Fibroblast of skin of scalp (primary cell): ENCODE results near the gene OR6N2.

Experiments used
- DNase-seq: peaks from one replicate; pipeline ENCODE4 v3.0.0-alpha.2; 2013

Gene OR6N2

GRCh38 chr1:158752155-158752712 lies 28.8 kb downstream of the OR6N2 start:
- DNase-seq, result no peak

GRCh38 chr1:158735848-158736247 lies 45.2 kb downstream of the OR6N2 start:
- DNase-seq, result no peak

GRCh38 chr1:158732524-158732923 lies 48.5 kb downstream of the OR6N2 start:
- DNase-seq, result no peak

DNA sequence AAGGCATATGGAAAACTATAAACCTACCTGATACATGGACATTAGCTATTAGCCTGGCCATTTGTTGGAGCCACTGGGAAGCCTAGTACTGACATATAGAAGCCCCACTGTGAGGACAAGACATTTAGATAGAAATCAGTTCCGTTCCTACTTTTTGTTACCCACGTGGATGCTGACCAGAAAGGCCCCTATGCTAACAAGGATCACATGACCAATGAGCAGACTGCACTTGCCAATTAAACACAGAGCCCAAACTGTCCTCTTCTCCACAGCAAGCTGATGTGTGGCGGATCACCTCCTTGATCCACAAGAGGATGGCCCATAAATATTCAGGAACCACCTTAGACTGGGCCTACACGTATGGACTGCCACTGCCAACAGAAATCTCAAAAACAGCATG lies 49.3 kb downstream of the OR6N2 start:
- no peak for DNase-seq

GRCh38 chr1:158730453-158730852 lies 50.6 kb downstream of the OR6N2 start:
- DNase-seq, result no peak

GRCh38 chr1:158728510-158729225 lies 52.3 kb downstream of the OR6N2 start:
- DNase-seq, result no peak

DNA sequence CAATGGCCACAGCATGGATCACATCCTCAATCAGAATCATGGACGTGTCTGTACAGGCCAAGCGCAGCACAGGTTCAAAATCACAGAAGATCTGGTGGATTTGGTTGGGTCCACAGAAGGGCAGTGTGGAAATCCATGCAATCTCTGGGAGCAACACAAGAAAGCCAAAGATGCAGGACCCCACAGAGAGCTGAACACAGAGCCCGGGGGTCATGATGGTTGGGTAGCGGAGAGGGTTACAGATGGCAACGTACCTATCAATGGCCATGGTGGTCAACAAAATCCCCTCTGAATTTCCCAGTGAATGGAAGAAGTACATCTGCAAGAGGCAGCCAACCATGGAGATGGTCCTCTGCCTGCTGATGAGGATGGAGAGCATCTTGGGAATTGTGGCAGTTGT lies 56.6 kb downstream of the OR6N2 start:
- no peak for DNase-seq
